Uterus (tissue), 2 donors: ENCODE data around the gene FAIM2.
"Not testable (repeated sequence)": the region's sequence is repeated elsewhere in the genome, so short reads cannot be mapped to it uniquely, and the experiment has no call there.

Experiments
- CTCF ChIP-seq, 4 experiments: fragments of 200-600 bp in 2 of 4; fragments of 450-650 bp in 2 of 4; sonication (generic) in 2 of 4; IDR thresholded peaks; one replicate each; pipeline ENCODE4 v1.5.1; 2016 to 2019; ENCODE audit warnings: antibody characterized with exemption in 4 of 4, mild to moderate bottlenecking in 2 of 4, moderate library complexity in 1 of 4
- POLR2A ChIP-seq, 2 donors: fragments of 450-650 bp; IDR thresholded peaks; one replicate each; pipeline ENCODE4 v1.6.1; 2016; ENCODE audit warnings: antibody characterized with exemption in 2 of 2, mild to moderate bottlenecking in 1 of 2, moderate library complexity in 1 of 2

- TF ChIP-seq CTCF, POLR2A (IDR thresholded peaks at IDR 0.05): not testable (repeated sequence)
These were observed 47.8 kb downstream of the FAIM2 start for GRCh38 chr12:49855890-49856289.
